ENCODE results near the gene DUSP3.
"Not testable (repeated sequence)": the region's sequence is repeated elsewhere in the genome, so short reads cannot be mapped to it uniquely, and the experiment has no call there.

The DUSP3 gene

GRCh38 chr17:43800736-43801135 lies 22.0 kb upstream of the DUSP3 start:
- no peak for DNase-seq (ENCODE audit: low spot score)

DNA sequence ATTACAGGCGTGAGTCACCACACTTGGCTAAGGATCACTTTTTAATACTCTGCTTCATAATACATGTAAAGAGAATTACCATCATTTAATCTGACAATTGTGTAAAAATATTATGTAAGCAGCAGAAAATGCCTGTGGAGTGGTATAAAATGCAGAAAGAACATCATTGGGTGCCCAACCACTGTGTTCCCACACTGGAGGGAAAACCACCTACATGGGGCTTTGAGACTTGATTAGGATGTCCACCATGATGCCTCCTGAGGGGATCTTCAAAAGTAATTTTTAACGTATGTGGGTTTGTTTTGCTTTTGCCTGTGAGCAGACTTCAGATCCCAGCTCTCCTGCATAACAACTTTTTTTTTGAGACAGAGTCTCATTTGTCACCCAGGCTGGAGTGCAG lies 20.3 kb upstream of the DUSP3 start:
- no peak for DNase-seq (ENCODE audit: low spot score)

DNA sequence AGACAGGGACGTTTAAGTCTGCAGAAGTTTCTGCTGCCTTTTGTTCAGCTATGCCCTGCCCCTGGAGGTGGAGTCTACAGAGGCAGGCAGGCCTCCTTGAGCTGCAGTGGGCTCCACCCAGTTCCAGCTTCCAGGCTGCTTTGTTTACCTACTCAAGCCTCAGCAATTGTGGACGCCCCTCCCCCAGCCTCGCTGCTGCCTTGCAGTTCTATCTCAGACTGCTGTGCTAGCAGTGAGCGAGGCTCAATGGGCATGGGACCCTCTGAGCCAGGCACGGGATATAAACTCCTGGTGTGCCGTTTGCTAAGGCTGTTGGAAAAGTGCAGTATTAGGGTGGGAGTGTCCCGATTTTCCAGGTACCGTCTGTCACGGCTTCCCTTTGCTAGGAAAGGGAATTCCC lies 19.2 kb upstream of the DUSP3 start:
- not testable (repeated sequence) for DNase-seq (ENCODE audit: low spot score)

- not testable (repeated sequence) for DNase-seq (ENCODE audit: low spot score)
These were observed 13.9 kb upstream of the DUSP3 start for GRCh38 chr17:43792668-43793067.

DNA sequence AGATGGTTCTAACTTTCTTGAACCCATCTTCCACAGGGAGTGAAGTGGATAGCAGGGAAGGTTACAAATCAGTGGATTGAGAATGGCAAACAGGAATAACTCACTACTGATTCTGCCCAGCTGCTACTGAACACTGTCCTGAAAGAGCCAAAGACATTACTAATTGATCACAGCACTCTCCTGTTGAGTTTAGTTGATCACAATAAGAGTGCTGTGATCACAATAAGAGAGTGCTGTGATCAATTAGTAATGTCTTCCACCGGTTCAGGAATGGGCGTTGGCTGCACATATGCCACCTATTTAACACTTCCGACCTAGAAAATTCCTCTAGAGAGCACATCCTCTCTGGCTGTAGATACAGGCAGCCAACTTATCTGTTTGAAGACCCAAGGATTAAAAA lies 12.8 kb upstream of the DUSP3 start:
- peak; percentile 58 for DNase-seq (ENCODE audit: low spot score)

- DNase-seq (ENCODE audit: low spot score), result no peak
These were observed 11.6 kb upstream of the DUSP3 start for GRCh38 chr17:43790311-43790940.

DNA sequence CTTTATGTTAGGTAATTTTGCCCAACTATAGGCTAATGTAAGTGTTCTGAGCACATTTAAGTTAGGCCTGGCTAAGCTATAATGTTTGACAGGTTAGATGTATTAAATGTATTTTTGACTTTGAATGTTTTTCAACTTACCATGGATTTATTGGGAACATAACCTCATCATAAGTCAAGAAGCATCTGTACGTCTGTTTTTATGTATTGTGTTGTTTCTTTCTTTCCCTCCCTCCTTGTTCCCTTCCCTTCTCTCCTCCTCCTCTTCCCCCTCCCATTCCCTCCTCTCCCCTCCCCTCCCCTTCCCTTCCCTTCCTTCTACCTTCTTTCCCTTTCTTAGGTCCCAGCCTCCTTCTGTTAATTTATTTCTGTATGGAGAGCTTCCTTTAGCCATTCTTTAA lies 10.7 kb upstream of the DUSP3 start:
- no peak for DNase-seq (ENCODE audit: low spot score)

- DNase-seq (ENCODE audit: low spot score), result no peak
These were observed 9.8 kb upstream of the DUSP3 start for GRCh38 chr17:43788540-43788939.

GRCh38 chr17:43787728-43788127 lies 9.0 kb upstream of the DUSP3 start:
- DNase-seq (ENCODE audit: low spot score), result no peak

DNA sequence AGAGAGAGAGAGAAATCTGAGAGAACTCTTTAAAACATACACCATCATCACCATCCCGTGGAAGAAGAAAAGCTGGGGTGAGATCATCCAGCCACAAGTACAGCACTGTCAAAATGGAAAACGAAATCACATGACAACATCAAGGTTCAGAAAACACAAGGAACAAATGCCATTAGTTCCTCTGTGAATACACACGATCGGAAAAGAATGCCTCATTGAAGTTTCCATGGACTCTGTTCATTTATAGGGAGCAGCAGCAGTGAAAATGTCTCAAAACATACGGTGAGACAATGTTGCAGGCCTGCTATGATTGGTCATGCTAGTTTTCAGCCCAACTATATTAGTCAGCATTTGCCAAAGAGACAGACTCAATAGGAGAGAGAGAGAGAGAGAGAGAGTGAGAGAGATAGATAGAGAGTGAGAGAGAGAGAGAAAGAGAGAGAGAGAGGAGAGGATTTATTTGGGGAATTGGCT lies 5.9 kb upstream of the DUSP3 start:
- no peak for DNase-seq (ENCODE audit: low spot score)

DNA sequence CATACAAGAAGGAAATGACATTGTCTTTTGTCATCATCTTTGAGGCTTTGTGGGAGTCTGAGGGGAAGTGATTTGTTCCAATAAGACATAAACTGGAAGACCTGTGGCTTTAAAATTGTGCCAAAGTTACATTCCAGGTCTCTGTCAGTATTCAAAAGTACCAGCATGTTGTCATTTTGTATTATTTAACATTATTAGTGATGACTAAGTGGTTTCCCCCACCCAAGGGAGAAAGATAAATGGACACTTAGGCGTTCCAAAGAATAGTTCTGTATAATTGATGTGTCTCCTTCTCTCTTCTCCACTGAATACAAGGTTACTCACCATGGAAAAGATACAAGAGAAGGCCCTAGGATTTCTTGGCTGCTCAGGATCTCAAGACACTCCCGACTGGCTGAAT lies 5.3 kb upstream of the DUSP3 start:
- no peak for DNase-seq (ENCODE audit: low spot score)

- DNase-seq (ENCODE audit: low spot score), result no peak
These were observed 4.3 kb upstream of the DUSP3 start for GRCh38 chr17:43782913-43783680.

GRCh38 chr17:43780135-43780534 lies 1.4 kb upstream of the DUSP3 start, which contains the start of gene CFAP97D1:
CFAP97D1 (plus strand) TSS chr17:43780435; CDS start chr17:43780463, 28 bp downstream.
- DNase-seq (ENCODE audit: low spot score), result no peak

- DNase-seq (ENCODE audit: low spot score), result peak; percentile 62
These were observed 658 bp upstream of the DUSP3 start for GRCh38 chr17:43779145-43780125.

DNA sequence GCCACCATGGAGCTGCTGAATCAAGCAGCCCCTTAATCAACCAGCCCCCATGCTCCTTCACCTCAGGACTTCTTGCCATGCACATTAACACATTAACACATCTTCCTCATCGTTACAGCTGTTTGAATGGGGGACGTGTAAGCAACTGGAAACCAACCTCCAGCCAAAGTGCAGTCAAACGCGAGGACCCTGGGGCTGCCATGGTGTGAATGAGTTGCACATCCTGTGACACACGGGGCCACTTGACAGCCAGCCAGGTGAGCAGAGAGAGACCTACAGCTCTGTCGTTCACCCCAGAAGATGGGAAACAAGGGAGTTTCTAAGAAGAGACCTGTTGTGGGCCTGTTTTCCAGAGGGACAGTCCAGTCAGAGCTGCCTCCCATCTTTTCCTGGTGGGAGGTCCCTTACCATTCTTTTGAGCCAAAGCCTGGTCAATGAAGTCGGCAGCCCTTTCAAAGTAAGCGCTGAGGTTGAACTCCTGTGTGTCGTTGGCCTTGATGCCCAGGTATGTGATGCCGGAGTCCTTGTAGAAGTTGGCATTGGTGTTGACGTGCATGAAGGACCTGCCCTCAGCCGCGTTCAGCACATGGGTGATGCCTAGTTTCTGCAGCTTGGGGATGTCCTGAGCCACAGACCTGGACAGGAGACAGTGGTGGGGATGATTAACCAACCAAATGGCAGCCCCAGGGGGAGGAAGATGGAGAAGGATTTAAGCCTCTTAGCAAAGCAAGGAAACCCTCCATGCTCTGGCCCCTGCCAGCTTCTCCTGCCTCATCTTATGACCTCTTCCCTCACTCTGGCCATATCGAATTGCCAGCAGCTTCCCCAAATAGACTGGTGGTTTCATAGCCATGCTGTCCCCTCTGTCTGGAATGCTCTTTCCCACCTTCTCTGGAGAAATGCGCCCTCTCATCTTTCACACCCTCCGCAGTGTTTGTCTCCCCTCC lies 4.2 kb downstream of the DUSP3 start:
- no peak for DNase-seq (ENCODE audit: low spot score)

- DNase-seq (ENCODE audit: low spot score), result no peak
These were observed 5.7 kb downstream of the DUSP3 start for GRCh38 chr17:43772877-43773648.

- no peak for DNase-seq (ENCODE audit: low spot score)
These were observed 7.3 kb downstream of the DUSP3 start for GRCh38 chr17:43771463-43771862.

DNA sequence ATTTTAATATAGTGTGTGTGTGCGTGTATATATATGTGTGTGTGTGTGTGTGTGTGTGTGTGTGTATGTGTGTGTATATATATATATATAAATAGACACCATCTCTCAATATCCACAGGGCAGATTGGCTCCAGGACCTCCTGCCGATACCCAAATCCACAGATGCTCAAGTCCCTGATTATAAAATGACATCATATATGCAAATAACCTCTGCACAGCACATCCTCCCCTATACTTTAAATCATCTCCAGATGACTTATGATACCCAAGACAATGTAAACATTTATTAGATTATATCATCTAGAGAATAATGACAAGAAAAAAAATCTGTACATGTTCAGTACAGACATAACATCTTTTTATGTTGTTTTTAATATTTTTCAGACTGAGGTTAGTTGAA lies 7.8 kb downstream of the DUSP3 start:
- no peak for DNase-seq (ENCODE audit: low spot score)

- DNase-seq (ENCODE audit: low spot score), result no peak
These were observed 8.9 kb downstream of the DUSP3 start for GRCh38 chr17:43769859-43770258.

DNA sequence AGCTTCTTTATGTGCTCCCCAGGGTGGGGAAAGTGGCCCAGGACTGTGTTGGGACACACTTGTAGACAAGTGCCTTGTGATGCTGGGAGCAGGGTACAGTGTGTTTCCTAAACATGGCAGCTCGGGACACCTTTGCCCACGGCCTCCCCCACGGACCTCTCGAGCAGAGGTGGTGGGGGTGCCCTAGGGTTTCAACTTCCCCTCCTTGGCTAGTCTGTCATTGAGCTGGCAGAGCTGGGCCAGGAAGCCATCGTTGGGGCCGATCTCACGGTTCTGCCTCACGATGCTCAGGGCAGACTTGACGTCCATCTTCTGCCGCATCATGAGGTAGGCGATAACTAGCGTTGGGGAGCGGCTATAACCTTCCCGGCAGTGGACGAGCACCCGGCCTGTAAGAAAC lies 9.4 kb downstream of the DUSP3 start:
- no peak for DNase-seq (ENCODE audit: low spot score)
